Measurements from ENCODE around the gene LRRC75B.
A peak's percentile ranks its signal among the peaks of the same experiment; 100 is the strongest.
"Not testable (repeated sequence)": the region's sequence is repeated elsewhere in the genome, so short reads cannot be mapped to it uniquely, and the experiment has no call there.

Gene LRRC75B

GRCh38 chr22:24602105-24602749 is 9.4 kb upstream of the LRRC75B start:
- not testable (repeated sequence) for DNase-seq (ENCODE audit: low spot score)

- no peak for DNase-seq (ENCODE audit: low spot score)
These were observed 8.6 kb upstream of the LRRC75B start for GRCh38 chr22:24601217-24602104.

- not testable (repeated sequence) for DNase-seq (ENCODE audit: low spot score)
These were observed 7.3 kb upstream of the LRRC75B start for GRCh38 chr22:24599958-24600715.

- DNase-seq (ENCODE audit: low spot score), result no peak
These were observed 6.6 kb upstream of the LRRC75B start for GRCh38 chr22:24599514-24599913.

- not testable (repeated sequence) for DNase-seq (ENCODE audit: low spot score)
These were observed 4.2 kb upstream of the LRRC75B start for GRCh38 chr22:24597076-24597475.

- no peak for DNase-seq (ENCODE audit: low spot score)
These were observed 3.0 kb upstream of the LRRC75B start for GRCh38 chr22:24595863-24596262.

GRCh38 chr22:24595228-24595627 is 2.4 kb upstream of the LRRC75B start:
- no peak for DNase-seq (ENCODE audit: low spot score)

- no peak for DNase-seq (ENCODE audit: low spot score)
These were observed 1.8 kb upstream of the LRRC75B start for GRCh38 chr22:24594569-24595120.

- DNase-seq (ENCODE audit: low spot score), result no peak
These were observed 1.1 kb upstream of the LRRC75B start for GRCh38 chr22:24593836-24594568.

- not testable (repeated sequence) for DNase-seq (ENCODE audit: low spot score)
These were observed 624 bp upstream of the LRRC75B start for GRCh38 chr22:24593559-24593835.

- peak; percentile 69 for DNase-seq (ENCODE audit: low spot score)
These were observed 619 bp downstream of the LRRC75B start for GRCh38 chr22:24592058-24592850.

- DNase-seq (ENCODE audit: low spot score), result no peak
These were observed 1.5 kb downstream of the LRRC75B start for GRCh38 chr22:24591286-24591830.

GRCh38 chr22:24590596-24591173 is 2.2 kb downstream of the LRRC75B start:
- no peak for DNase-seq (ENCODE audit: low spot score)

- DNase-seq (ENCODE audit: low spot score), result no peak
These were observed 3.3 kb downstream of the LRRC75B start for GRCh38 chr22:24589518-24590030.

- no peak for DNase-seq (ENCODE audit: low spot score)
These were observed 4.0 kb downstream of the LRRC75B start for GRCh38 chr22:24588757-24589481.

GRCh38 chr22:24588381-24588756 is 4.5 kb downstream of the LRRC75B start:
- DNase-seq (ENCODE audit: low spot score), result no peak

GRCh38 chr22:24587948-24588347 is 4.9 kb downstream of the LRRC75B start:
- DNase-seq (ENCODE audit: low spot score), result no peak

- no peak for DNase-seq (ENCODE audit: low spot score)
These were observed 5.6 kb downstream of the LRRC75B start for GRCh38 chr22:24587251-24587650.

- DNase-seq (ENCODE audit: low spot score), result no peak
These were observed 6.8 kb downstream of the LRRC75B start for GRCh38 chr22:24585927-24586546.

All from iPS-NIHi11 (cell line).